HepG2 (cell line): ENCODE results near the gene FGGY. TPM values are rescaled to one million over a fixed set of nuclear protein-coding genes. Genes with fewer than 3 reads are reported as not detected.

Source experiments
- ARID2 ChIP-seq: sonication (generic); formaldehyde crosslinking; IDR thresholded peaks from 2 replicates; pipeline ENCODE4 v1.8.1; 2022; ENCODE audit warnings: mild to moderate bottlenecking, missing genetic modification reagents, borderline replicate concordance
- CEBPG ChIP-seq: IDR thresholded peaks from 2 replicates; pipeline ENCODE4 v1.6.1; 2016
- DNMT3B ChIP-seq: conservative IDR thresholded peaks from 2 replicates; pipeline ENCODE4 v1.6.1; 2016; ENCODE audit warnings: missing biosample characterization, control low read depth
- DZIP1 ChIP-seq: sonication (generic); formaldehyde crosslinking; IDR thresholded peaks from 2 replicates; pipeline ENCODE4 v1.5.0; 2020; ENCODE audit warnings: mild to moderate bottlenecking, missing genetic modification reagents
- KDM5B ChIP-seq: sonication (generic); formaldehyde crosslinking; IDR thresholded peaks from 2 replicates; pipeline ENCODE4 v1.4.0; 2020; ENCODE audit warnings: missing genetic modification reagents, mild to moderate bottlenecking, borderline replicate concordance
- KDM6A ChIP-seq: IDR thresholded peaks from 2 replicates; pipeline ENCODE4 v1.6.1; 2016; ENCODE audit warnings: low read depth
- MATR3 ChIP-seq: sonication (generic); formaldehyde crosslinking; IDR thresholded peaks from 2 replicates; pipeline ENCODE4 v1.4.0; 2020; ENCODE audit warnings: missing genetic modification reagents
- MAZ ChIP-seq, 2 experiments: sonication (generic) in 1 of 2; formaldehyde crosslinking in 1 of 2; IDR thresholded peaks; 2 replicates each; pipeline versions ENCODE4 v1.5.0 to v1.6.1; 2012 to 2020; ENCODE audit warnings: low read depth in 2 of 2, mild to moderate bottlenecking in 2 of 2, borderline replicate concordance in 1 of 2, improper control_type of control experiment in 1 of 2, low read length in 1 of 2, missing genetic modification reagents in 1 of 2, moderate library complexity in 1 of 2
- PBX3 ChIP-seq: sonication (generic); formaldehyde crosslinking; IDR thresholded peaks from 2 replicates; pipeline ENCODE4 v1.8.1; 2023; ENCODE audit warnings: missing genetic modification reagents, inconsistent platforms, borderline replicate concordance
- PCBP1 ChIP-seq: fragments of 200-400 bp; formaldehyde crosslinking; IDR thresholded peaks from 2 replicates; pipeline ENCODE4 v1.6.1; 2017; ENCODE audit warnings: mild to moderate bottlenecking, low read depth, low read length, borderline replicate concordance
- RFX5 ChIP-seq: IDR thresholded peaks from 2 replicates; pipeline ENCODE4 v1.6.1; 2011; ENCODE audit warnings: low read depth, low read length, improper control_type of control experiment
- SPEN ChIP-seq: sonication (generic); formaldehyde crosslinking; IDR thresholded peaks from 2 replicates; pipeline ENCODE4 v1.5.1; 2020; ENCODE audit warnings: low read depth, mild to moderate bottlenecking, missing genetic modification reagents
- SRY ChIP-seq: sonication (generic); formaldehyde crosslinking; IDR thresholded peaks from 2 replicates; pipeline ENCODE4 v1.8.0; 2022; ENCODE audit warnings: mild to moderate bottlenecking, missing genetic modification reagents
- ZNF160 ChIP-seq: sonication (generic); formaldehyde crosslinking; IDR thresholded peaks from 2 replicates; pipeline ENCODE4 v1.8.0; 2022; ENCODE audit warnings: mild to moderate bottlenecking, inconsistent platforms, missing genetic modification reagents
- ZNF18 ChIP-seq: sonication (generic); formaldehyde crosslinking; IDR thresholded peaks from 2 replicates; pipeline ENCODE4 v1.8.0; 2022; ENCODE audit warnings: mild to moderate bottlenecking, missing genetic modification reagents; ENCODE audit not compliant: insufficient replicate concordance
- ZNF235 ChIP-seq: sonication (generic); formaldehyde crosslinking; IDR thresholded peaks from 2 replicates; pipeline ENCODE4 v1.8.1; 2023; ENCODE audit warnings: mild to moderate bottlenecking, missing genetic modification reagents, borderline replicate concordance
- ZNF431 ChIP-seq: sonication (generic); formaldehyde crosslinking; IDR thresholded peaks from 2 replicates; pipeline ENCODE4 v1.9.0; 2022; ENCODE audit warnings: missing genetic modification reagents, low read depth, mild to moderate bottlenecking, borderline replicate concordance
- ZNF614 ChIP-seq: IDR thresholded peaks from 2 replicates; pipeline ENCODE4 v1.6.1; 2018; ENCODE audit warnings: missing biosample characterization, missing genetic modification reagents, inconsistent platforms, borderline replicate concordance
- ZNF629 ChIP-seq: sonication (generic); formaldehyde crosslinking; conservative IDR thresholded peaks from 2 replicates; pipeline ENCODE4 v1.5.0; 2020; ENCODE audit warnings: missing genetic modification reagents
- ZNF678 ChIP-seq: sonication (generic); formaldehyde crosslinking; IDR thresholded peaks from 2 replicates; pipeline ENCODE4 v1.4.0; 2020; ENCODE audit warnings: mild to moderate bottlenecking, missing genetic modification reagents
- polyA plus RNA-seq, 8 experiments: library from polyadenylated mRNA; depleted of rRNA in 3 of 8; stranded (reverse) in 7 of 8; unstranded in 1 of 8; fragments of >200 nt; fragmentation: Illumina TruSeq in 4 of 8; extraction: Trizol in 4 of 8; gene quantifications; 2 replicates each; pipeline versions ENCODE4 v1.2.1 to v1.2.3, GENCODE V29; 2011 to 2016; ENCODE audit warnings: low read depth in 4 of 8, missing spikeins in 1 of 8, mixed read lengths in 1 of 8; ENCODE audit not compliant: insufficient read depth in 1 of 8
- total RNA-seq, 5 experiments: library from RNA; depleted of rRNA; stranded (reverse); fragments of >200 nt; fragmentation: Illumina TruSeq; extraction: Trizol; gene quantifications; 2 replicates each; pipeline ENCODE4 v1.2.3, GENCODE V29; 2016; ENCODE audit warnings: low read depth in 1 of 5
- TF ChIP-seq, protein P1 (sequence below): sonication (generic); formaldehyde crosslinking; IDR thresholded peaks from 2 replicates; pipeline ENCODE4 v1.5.0; 2020; ENCODE audit warnings: mild to moderate bottlenecking, missing genetic modification reagents

FGGY gene
- total and polyA plus RNA-seq, 2 of the 13 experiments (the other 11 are each of a cell fraction or from before 2014, with no cell fraction given): 15.7 to 27.5 TPM

GRCh38 chr1:59556802-59557548 is 260.1 kb downstream of the FGGY start (continued):
- TF ChIP-seq SRY (CRISPR knock-in tag) (no peak), DNMT3B (CRISPR knock-in tag) (peak; percentile 69; the same call in 1 of the 2 replicates), ZNF18 (CRISPR knock-in tag) (no peak), DZIP1 (no peak), ZNF235 (CRISPR knock-in tag) (no peak), ZNF431 (peak; percentile 77; the same call in 1 of the 2 replicates), KDM6A (CRISPR knock-in tag) (peak; percentile 79; the same call in 1 of the 2 replicates), CEBPG (CRISPR knock-in tag) (peak; percentile 55), ARID2 (CRISPR knock-in tag) (peak; percentile 92), MATR3 (CRISPR knock-in tag) (no peak), PBX3 (CRISPR knock-in tag) (no peak), KDM5B (CRISPR knock-in tag) (no peak), RFX5 (peak; percentile 25; the same call in 1 of the 2 replicates), ZNF678 (CRISPR knock-in tag) (no peak), PCBP1 (no peak), ZNF629 (CRISPR knock-in tag) (no peak), MAZ (IDR thresholded peaks at IDR 0.05; ENCODE audit: borderline replicate concordance, low read depth, low read length) (no peak), MAZ (CRISPR knock-in tag; IDR thresholded peaks at IDR 0.05; ENCODE audit: low read depth) (no peak), ZNF160 (no peak), ZNF614 (CRISPR knock-in tag) (no peak; the same call in 1 of the 2 replicates), SPEN (CRISPR knock-in tag) (peak; percentile 52; the same call in 1 of the 2 replicates)
- TF ChIP-seq, protein P1, sequence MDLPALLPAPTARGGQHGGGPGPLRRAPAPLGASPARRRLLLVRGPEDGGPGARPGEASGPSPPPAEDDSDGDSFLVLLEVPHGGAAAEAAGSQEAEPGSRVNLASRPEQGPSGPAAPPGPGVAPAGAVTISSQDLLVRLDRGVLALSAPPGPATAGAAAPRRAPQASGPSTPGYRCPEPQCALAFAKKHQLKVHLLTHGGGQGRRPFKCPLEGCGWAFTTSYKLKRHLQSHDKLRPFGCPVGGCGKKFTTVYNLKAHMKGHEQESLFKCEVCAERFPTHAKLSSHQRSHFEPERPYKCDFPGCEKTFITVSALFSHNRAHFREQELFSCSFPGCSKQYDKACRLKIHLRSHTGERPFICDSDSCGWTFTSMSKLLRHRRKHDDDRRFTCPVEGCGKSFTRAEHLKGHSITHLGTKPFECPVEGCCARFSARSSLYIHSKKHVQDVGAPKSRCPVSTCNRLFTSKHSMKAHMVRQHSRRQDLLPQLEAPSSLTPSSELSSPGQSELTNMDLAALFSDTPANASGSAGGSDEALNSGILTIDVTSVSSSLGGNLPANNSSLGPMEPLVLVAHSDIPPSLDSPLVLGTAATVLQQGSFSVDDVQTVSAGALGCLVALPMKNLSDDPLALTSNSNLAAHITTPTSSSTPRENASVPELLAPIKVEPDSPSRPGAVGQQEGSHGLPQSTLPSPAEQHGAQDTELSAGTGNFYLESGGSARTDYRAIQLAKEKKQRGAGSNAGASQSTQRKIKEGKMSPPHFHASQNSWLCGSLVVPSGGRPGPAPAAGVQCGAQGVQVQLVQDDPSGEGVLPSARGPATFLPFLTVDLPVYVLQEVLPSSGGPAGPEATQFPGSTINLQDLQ (CRISPR knock-in tag): no peak
